Astrocyte of the spinal cord (primary cell): ENCODE results near the gene MPG.

Source experiments
- DNase-seq: peaks from one replicate; pipeline ENCODE4 v3.0.0; 2011; ENCODE audit warnings: low read depth, low spot score
- H3K4me3 ChIP-seq: 2 replicates; pipeline ENCODE4 v1.5.1; 2011; ENCODE audit warnings: low read depth, mild to moderate bottlenecking, low read length, moderate library complexity
- in situ Hi-C: cut with HindIII; loops from 2 replicates; pipeline ENCODE4 v1.10.0; 2017; ENCODE audit warnings: low sequenced_read_pairs
- TF ChIP-seq, protein P1 (sequence below): IDR thresholded peaks from 2 replicates; pipeline ENCODE4 v1.5.1; 2012; ENCODE audit warnings: low read depth, mild to moderate bottlenecking, low read length, inconsistent platforms

The MPG gene

DNA sequence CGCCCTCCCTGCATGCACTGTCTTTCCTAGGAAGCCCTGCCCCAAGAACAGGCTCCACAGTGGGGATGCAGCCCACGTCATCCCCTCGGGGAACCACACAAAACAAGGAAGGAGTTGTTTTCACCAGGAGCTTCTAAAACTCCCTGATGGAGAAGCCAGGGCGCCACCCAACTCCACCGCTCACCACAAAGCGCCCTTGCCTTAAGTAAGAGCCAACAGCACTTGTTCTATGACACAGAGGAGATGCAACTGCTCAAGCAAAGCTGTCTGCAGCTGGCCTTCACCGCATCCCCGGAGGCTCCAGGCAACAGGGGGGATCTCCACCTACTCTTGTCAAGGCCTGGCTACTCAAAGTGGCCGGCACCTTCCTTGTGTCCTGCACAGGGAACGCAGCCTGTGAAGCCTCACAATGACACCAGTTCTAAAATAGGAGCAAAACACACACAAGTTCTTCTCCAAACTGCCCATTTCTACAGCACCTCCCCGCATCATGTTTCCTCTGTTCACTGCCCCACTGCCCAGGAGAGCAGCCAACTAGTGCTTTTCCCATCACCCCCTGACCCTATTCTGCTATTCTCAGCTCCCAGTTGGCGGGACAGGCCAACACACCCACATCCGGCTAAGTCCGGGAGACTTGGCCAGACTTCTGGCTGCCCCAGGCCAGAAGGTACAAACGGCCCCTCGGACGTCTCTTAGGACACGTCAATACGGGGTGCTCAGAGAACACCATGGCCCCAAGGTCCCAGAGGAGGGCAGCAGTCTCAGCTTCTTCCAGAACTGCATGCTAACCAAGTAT, 24.2 kb downstream of the MPG start:
- TF ChIP-seq, protein P1, sequence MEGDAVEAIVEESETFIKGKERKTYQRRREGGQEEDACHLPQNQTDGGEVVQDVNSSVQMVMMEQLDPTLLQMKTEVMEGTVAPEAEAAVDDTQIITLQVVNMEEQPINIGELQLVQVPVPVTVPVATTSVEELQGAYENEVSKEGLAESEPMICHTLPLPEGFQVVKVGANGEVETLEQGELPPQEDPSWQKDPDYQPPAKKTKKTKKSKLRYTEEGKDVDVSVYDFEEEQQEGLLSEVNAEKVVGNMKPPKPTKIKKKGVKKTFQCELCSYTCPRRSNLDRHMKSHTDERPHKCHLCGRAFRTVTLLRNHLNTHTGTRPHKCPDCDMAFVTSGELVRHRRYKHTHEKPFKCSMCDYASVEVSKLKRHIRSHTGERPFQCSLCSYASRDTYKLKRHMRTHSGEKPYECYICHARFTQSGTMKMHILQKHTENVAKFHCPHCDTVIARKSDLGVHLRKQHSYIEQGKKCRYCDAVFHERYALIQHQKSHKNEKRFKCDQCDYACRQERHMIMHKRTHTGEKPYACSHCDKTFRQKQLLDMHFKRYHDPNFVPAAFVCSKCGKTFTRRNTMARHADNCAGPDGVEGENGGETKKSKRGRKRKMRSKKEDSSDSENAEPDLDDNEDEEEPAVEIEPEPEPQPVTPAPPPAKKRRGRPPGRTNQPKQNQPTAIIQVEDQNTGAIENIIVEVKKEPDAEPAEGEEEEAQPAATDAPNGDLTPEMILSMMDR: no peak
- in situ Hi-C loops: no loop called here
- no peak overlapping the region for H3K4me3 ChIP-seq
- DNase-seq: peak; percentile 53

DNA sequence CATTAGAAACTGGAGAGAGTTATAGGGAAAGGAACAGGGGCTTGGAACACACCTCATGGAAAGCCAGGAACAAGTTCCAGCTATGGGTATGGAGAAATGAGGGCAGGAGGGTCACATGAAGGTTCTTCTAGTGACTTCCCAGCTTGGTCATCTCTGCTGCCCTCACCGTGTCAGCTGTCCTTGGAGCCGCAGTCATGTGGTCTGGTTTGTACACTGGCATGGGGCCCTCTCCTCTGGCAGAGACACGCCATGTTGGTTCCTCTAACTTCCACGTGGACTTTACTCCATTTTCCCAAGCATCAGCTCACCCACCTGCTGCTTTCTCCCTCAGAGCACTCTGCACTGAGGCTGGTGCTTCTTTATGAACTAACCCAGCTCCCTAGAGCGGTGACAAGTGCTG, 26.3 kb downstream of the MPG start:
- no peak for DNase-seq
- TF ChIP-seq, protein P1: no peak
- no peak overlapping the region for H3K4me3 ChIP-seq
- in situ Hi-C loops: no loop called here

DNA sequence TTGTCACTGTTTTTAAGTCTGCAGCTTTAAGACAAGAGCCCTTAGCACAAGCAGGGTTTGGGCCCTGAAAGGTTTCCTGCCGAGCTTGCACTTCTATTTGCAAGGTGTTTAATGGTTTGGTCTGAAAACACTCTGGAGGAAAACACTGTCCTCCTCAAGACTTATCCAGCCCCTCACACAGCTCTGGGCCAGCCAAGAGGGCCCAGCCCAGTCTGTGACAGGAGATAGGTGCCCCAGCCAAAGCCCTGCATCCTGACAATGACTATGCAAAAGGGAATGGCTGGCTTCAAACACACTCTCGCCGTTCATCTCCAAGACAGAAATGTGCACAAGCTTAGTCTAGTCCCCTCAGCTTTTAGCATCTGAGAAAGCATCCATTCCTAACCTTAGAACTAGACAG, 26.9 kb downstream of the MPG start:
- in situ Hi-C loops: no loop called here
- DNase-seq: no peak

GRCh38 chr16:105521-105920, 27.5 kb downstream of the MPG start:
- TF ChIP-seq, protein P1: no peak
- in situ Hi-C loops: no loop called here
- H3K4me3 ChIP-seq: no peak overlapping the region
- DNase-seq: no peak

More for the DNA sequence above, 26.9 kb downstream of the MPG start:
- TF ChIP-seq, protein P1: no peak
- no peak overlapping the region for H3K4me3 ChIP-seq

DNA sequence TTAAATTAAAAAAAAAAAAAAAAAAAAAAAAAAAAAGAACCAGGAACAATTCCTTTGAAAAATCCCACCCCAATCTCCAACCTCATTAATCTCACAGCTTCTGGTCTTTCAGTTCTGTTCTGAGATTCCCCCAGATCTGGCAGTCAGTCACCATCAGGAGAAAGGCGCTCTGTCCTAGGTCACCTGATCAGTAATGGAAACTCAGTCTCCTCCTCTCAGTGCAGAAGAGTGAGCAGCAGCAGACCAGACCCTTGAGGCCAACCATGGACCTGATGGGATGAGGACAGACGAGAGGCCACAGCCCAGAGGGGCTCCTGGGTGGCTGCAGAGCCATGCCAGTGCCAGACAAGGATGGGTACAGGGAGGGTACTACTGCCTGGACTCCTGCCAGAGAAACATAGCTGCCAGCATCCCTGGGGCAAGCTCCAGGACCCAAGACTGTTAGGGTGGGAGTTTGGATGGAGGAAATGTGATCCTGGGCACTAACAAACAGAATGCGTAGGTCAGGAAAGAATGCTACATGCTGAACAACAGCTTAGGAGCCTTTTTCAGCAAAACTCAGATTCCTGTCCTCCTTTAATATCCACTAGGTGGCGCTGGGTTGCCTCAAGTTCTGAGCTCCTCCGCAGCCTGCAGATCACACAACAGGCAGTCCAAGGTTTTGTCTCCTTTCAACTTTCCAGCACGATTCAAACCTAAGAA, 28.7 kb downstream of the MPG start:
- no peak overlapping the region for H3K4me3 ChIP-seq
- TF ChIP-seq, protein P1: peak; percentile 79
- DNase-seq: peak; percentile 83
- in situ Hi-C loops: no loop called here

GRCh38 chr16:112153-112840, 34.3 kb downstream of the MPG start:
- in situ Hi-C loops: no loop called here
- no peak overlapping the region for H3K4me3 ChIP-seq
- TF ChIP-seq, protein P1: no peak
- no peak for DNase-seq
